HepG2 (cell line): ENCODE measurements around the gene TAF1A. TPM values are rescaled to one million over a fixed set of nuclear protein-coding genes. Genes with fewer than 3 reads are reported as not detected.

ENCODE experiments used
- MBD4 ChIP-seq: IDR thresholded peaks from 2 replicates; pipeline ENCODE4 v1.6.1; 2012; ENCODE audit warnings: low read length, inconsistent platforms, borderline replicate concordance
- MEF2D ChIP-seq: sonication (generic); formaldehyde crosslinking; IDR thresholded peaks from 2 replicates; pipeline ENCODE4 v1.5.1; 2020; ENCODE audit warnings: mild to moderate bottlenecking, missing genetic modification reagents
- NAIF1 ChIP-seq: sonication (generic); formaldehyde crosslinking; IDR thresholded peaks from 2 replicates; pipeline ENCODE4 v1.5.0; 2020; ENCODE audit warnings: mild to moderate bottlenecking, missing genetic modification reagents, borderline replicate concordance
- RCOR2 ChIP-seq: IDR thresholded peaks from 2 replicates; pipeline ENCODE4 v1.6.1; 2016; ENCODE audit warnings: missing biosample characterization, missing genetic modification reagents
- ZMYM4 ChIP-seq: sonication (generic); formaldehyde crosslinking; IDR thresholded peaks from 2 replicates; pipeline ENCODE4 v1.8.1; 2023; ENCODE audit warnings: mild to moderate bottlenecking, missing genetic modification reagents
- ZNF10 ChIP-seq: sonication (generic); formaldehyde crosslinking; IDR thresholded peaks from 2 replicates; pipeline ENCODE4 v1.4.0; 2020; ENCODE audit warnings: mild to moderate bottlenecking, low read depth, missing genetic modification reagents, borderline replicate concordance
- ZNF326 ChIP-seq: sonication (generic); formaldehyde crosslinking; IDR thresholded peaks from 2 replicates; pipeline ENCODE4 v1.4.0; 2020; ENCODE audit warnings: missing genetic modification reagents, borderline replicate concordance
- ZNF839 ChIP-seq: sonication (generic); formaldehyde crosslinking; IDR thresholded peaks from 2 replicates; pipeline ENCODE4 v1.4.0; 2020; ENCODE audit warnings: missing genetic modification reagents, mild to moderate bottlenecking, borderline replicate concordance
- polyA plus RNA-seq, 8 experiments: library from polyadenylated mRNA; depleted of rRNA in 3 of 8; stranded (reverse) in 7 of 8; unstranded in 1 of 8; fragments of >200 nt; fragmentation: Illumina TruSeq in 4 of 8; extraction: Trizol in 4 of 8; gene quantifications; 2 replicates each; pipeline versions ENCODE4 v1.2.1 to v1.2.3, GENCODE V29; 2011 to 2016; ENCODE audit warnings: low read depth in 4 of 8, missing spikeins in 1 of 8, mixed read lengths in 1 of 8; ENCODE audit not compliant: insufficient read depth in 1 of 8
- total RNA-seq, 5 experiments: library from RNA; depleted of rRNA; stranded (reverse); fragments of >200 nt; fragmentation: Illumina TruSeq; extraction: Trizol; gene quantifications; 2 replicates each; pipeline ENCODE4 v1.2.3, GENCODE V29; 2016; ENCODE audit warnings: low read depth in 1 of 5
- TF ChIP-seq, protein P1 (sequence below): sonication (generic); formaldehyde crosslinking; conservative IDR thresholded peaks from 2 replicates; pipeline ENCODE4 v1.4.0; 2020; ENCODE audit warnings: mild to moderate bottlenecking, missing genetic modification reagents, moderate library complexity
- TF ChIP-seq, protein P2 (sequence below): sonication (generic); formaldehyde crosslinking; conservative IDR thresholded peaks from 2 replicates; pipeline ENCODE4 v1.5.0; 2020; ENCODE audit warnings: missing genetic modification reagents
- TF ChIP-seq, protein P3 (sequence below): sonication (generic); formaldehyde crosslinking; IDR thresholded peaks from 2 replicates; pipeline ENCODE4 v1.4.0; 2020; ENCODE audit warnings: missing genetic modification reagents
- TF ChIP-seq, protein P4 (sequence below): sonication (generic); formaldehyde crosslinking; conservative IDR thresholded peaks from 2 replicates; pipeline ENCODE4 v1.8.0; 2022; ENCODE audit warnings: low read depth, missing genetic modification reagents

Gene TAF1A
- total and polyA plus RNA-seq, 2 of the 13 experiments (the other 11 are each of a cell fraction or from before 2014, with no cell fraction given) = 3.3 to 10.7 TPM

DNA sequence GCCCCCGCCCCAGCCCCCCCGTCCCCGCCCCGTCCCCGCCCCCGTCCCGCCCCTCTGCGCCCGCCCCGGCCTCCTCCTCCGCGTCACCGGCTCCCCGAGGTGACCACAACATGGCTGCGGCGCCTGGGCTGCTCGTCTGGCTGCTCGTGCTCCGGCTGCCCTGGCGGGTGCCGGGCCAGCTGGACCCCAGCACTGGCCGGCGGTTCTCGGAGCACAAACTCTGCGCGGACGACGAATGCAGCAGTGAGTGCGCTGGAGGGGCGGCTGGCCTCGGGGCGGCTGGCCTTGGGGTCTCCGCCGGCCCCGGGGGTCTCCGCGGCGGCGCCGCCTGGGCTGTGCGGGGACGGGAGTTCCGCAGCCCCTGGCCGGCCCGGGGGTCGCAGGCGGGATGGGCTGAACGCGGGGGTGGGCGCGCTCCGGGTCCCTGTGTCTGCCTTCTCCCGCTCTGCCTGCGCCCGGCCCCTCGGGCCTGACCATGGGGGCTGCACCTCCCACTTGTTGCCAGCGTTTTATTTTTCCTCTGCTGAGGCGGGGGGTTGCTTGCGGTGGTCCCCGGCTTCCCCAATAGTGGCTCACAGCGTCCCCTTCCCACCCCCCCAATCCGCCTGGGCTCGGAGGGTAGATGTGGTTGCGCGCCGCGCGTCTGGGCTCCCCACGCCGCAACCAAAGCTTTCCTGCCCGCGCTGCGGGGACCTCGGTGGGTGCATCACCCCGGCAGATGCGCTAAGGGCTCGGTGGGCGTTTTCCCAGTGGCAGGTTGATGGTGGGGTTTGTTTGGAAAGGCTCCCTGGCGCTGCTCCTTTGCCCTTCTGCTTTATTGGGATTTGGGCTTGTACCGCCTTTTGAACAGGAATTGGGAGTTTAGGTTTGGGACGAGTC, 28.5 kb upstream of the TAF1A start, which contains the start of gene MIA3 (continued):
- TF ChIP-seq, protein P1, sequence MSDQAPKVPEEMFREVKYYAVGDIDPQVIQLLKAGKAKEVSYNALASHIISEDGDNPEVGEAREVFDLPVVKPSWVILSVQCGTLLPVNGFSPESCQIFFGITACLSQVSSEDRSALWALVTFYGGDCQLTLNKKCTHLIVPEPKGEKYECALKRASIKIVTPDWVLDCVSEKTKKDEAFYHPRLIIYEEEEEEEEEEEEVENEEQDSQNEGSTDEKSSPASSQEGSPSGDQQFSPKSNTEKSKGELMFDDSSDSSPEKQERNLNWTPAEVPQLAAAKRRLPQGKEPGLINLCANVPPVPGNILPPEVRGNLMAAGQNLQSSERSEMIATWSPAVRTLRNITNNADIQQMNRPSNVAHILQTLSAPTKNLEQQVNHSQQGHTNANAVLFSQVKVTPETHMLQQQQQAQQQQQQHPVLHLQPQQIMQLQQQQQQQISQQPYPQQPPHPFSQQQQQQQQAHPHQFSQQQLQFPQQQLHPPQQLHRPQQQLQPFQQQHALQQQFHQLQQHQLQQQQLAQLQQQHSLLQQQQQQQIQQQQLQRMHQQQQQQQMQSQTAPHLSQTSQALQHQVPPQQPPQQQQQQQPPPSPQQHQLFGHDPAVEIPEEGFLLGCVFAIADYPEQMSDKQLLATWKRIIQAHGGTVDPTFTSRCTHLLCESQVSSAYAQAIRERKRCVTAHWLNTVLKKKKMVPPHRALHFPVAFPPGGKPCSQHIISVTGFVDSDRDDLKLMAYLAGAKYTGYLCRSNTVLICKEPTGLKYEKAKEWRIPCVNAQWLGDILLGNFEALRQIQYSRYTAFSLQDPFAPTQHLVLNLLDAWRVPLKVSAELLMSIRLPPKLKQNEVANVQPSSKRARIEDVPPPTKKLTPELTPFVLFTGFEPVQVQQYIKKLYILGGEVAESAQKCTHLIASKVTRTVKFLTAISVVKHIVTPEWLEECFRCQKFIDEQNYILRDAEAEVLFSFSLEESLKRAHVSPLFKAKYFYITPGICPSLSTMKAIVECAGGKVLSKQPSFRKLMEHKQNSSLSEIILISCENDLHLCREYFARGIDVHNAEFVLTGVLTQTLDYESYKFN (CRISPR knock-in tag) = no peak
- TF ChIP-seq ZNF839 (no peak), ZNF326 (CRISPR knock-in tag) (no peak), MBD4 (no peak), NAIF1 (CRISPR knock-in tag) (no peak), RCOR2 (CRISPR knock-in tag) (no peak), ZMYM4 (CRISPR knock-in tag) (no peak), MEF2D (CRISPR knock-in tag) (no peak), ZNF10 (no peak)
- TF ChIP-seq, protein P2, sequence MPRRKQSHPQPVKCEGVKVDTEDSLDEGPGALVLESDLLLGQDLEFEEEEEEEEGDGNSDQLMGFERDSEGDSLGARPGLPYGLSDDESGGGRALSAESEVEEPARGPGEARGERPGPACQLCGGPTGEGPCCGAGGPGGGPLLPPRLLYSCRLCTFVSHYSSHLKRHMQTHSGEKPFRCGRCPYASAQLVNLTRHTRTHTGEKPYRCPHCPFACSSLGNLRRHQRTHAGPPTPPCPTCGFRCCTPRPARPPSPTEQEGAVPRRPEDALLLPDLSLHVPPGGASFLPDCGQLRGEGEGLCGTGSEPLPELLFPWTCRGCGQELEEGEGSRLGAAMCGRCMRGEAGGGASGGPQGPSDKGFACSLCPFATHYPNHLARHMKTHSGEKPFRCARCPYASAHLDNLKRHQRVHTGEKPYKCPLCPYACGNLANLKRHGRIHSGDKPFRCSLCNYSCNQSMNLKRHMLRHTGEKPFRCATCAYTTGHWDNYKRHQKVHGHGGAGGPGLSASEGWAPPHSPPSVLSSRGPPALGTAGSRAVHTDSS (CRISPR knock-in tag) = no peak
- TF ChIP-seq, protein P3, sequence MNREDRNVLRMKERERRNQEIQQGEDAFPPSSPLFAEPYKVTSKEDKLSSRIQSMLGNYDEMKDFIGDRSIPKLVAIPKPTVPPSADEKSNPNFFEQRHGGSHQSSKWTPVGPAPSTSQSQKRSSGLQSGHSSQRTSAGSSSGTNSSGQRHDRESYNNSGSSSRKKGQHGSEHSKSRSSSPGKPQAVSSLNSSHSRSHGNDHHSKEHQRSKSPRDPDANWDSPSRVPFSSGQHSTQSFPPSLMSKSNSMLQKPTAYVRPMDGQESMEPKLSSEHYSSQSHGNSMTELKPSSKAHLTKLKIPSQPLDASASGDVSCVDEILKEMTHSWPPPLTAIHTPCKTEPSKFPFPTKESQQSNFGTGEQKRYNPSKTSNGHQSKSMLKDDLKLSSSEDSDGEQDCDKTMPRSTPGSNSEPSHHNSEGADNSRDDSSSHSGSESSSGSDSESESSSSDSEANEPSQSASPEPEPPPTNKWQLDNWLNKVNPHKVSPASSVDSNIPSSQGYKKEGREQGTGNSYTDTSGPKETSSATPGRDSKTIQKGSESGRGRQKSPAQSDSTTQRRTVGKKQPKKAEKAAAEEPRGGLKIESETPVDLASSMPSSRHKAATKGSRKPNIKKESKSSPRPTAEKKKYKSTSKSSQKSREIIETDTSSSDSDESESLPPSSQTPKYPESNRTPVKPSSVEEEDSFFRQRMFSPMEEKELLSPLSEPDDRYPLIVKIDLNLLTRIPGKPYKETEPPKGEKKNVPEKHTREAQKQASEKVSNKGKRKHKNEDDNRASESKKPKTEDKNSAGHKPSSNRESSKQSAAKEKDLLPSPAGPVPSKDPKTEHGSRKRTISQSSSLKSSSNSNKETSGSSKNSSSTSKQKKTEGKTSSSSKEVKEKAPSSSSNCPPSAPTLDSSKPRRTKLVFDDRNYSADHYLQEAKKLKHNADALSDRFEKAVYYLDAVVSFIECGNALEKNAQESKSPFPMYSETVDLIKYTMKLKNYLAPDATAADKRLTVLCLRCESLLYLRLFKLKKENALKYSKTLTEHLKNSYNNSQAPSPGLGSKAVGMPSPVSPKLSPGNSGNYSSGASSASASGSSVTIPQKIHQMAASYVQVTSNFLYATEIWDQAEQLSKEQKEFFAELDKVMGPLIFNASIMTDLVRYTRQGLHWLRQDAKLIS (CRISPR knock-in tag) = no peak
- TF ChIP-seq, protein P4, sequence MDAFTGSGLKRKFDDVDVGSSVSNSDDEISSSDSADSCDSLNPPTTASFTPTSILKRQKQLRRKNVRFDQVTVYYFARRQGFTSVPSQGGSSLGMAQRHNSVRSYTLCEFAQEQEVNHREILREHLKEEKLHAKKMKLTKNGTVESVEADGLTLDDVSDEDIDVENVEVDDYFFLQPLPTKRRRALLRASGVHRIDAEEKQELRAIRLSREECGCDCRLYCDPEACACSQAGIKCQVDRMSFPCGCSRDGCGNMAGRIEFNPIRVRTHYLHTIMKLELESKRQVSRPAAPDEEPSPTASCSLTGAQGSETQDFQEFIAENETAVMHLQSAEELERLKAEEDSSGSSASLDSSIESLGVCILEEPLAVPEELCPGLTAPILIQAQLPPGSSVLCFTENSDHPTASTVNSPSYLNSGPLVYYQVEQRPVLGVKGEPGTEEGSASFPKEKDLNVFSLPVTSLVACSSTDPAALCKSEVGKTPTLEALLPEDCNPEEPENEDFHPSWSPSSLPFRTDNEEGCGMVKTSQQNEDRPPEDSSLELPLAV (CRISPR knock-in tag) = no peak
